A549 (cell line): ENCODE data around the gene OVOL3. TPM values are rescaled to one million over a fixed set of nuclear protein-coding genes. Genes with fewer than 3 reads are reported as not detected.

Experiments used
- ATAC-seq, 2 experiments: fragments of 200-7000 bp in 1 of 2; fragments of >200 bp in 1 of 2; cut with Nextera tagmentation in 1 of 2; cut with Tn5 transposase in 1 of 2; 3 replicates each; pipeline versions ENCODE4 v1.8.0 to v1.9.1; 2018 to 2020; ENCODE audit warnings: mild to moderate bottlenecking in 1 of 2, moderate library complexity in 1 of 2
- CTCF ChIA-PET: fragments of 300-600 bp; sonication (Branson Sonifier 250); formaldehyde crosslinking; extraction: SDS; loops from one replicate; lab custom pipeline; 2021; ENCODE audit warnings: antibody characterized with exemption, inconsistent platforms; lab: Yijun Ruan, JAX
- POLR2A ChIA-PET: fragments of 350-600 bp; formaldehyde crosslinking; extraction: SDS; loops from one replicate; lab custom pipeline; 2021; ENCODE audit warnings: antibody characterized with exemption, inconsistent platforms; lab: Yijun Ruan, JAX
- DNase-seq, 2 experiments: peaks; one replicate each; pipeline versions ENCODE4 v3.0.0 to v3.0.0-alpha.2; 2011 to 2016; ENCODE audit warnings: low read depth in 1 of 2, low spot score in 1 of 2
- FAIRE-seq: peaks from 2 replicates; lab custom pipeline; 2011; peaks lifted over from hg19 to GRCh38; lab: Jason Lieb, UNC
- H3K27ac ChIP-seq, 2 experiments: fragments of >200 bp; sonication (Bioruptor Twin); formaldehyde crosslinking; 3 replicates each; pipeline ENCODE4 v1.5.1; 2016 to 2017
- H3K4me1 ChIP-seq: fragments of >200 bp; sonication (Bioruptor Twin); formaldehyde crosslinking; 3 replicates; pipeline ENCODE4 v1.6.1; 2016
- H3K4me2 ChIP-seq: fragments of >200 bp; sonication (Bioruptor Twin); formaldehyde crosslinking; 3 replicates; pipeline ENCODE4 v1.6.1; 2016
- H3K4me3 ChIP-seq: fragments of >200 bp; sonication (Bioruptor Twin); formaldehyde crosslinking; 3 replicates; pipeline ENCODE4 v1.5.1; 2016
- H3K9me3 ChIP-seq: fragments of >200 bp; sonication (Bioruptor Twin); formaldehyde crosslinking; 3 replicates; pipeline ENCODE4 v1.6.1; 2016
- CEBPB ChIP-seq, 2 experiments: fragments of >200 bp in 1 of 2; sonication (Bioruptor Twin) in 1 of 2; formaldehyde crosslinking in 1 of 2; IDR thresholded peaks; 2 replicates each; pipeline ENCODE4 v1.6.1; 2012 to 2016
- CHD4 ChIP-seq: fragments of 200-600 bp; sonication (generic); IDR thresholded peaks from 2 replicates; pipeline ENCODE4 v1.6.1; 2016; ENCODE audit warnings: antibody characterized with exemption, mild to moderate bottlenecking, borderline replicate concordance
- EHMT2 ChIP-seq: fragments of 200-600 bp; sonication (generic); IDR thresholded peaks from 2 replicates; pipeline ENCODE4 v1.6.1; 2016; ENCODE audit warnings: antibody characterized with exemption, low read depth, mild to moderate bottlenecking, moderate library complexity
- ELK1 ChIP-seq: fragments of 150-350 bp; IDR thresholded peaks from 2 replicates; pipeline ENCODE4 v1.6.1; 2014; ENCODE audit warnings: low read depth, mild to moderate bottlenecking, low read length
- FOSL2 ChIP-seq, 2 experiments: fragments of 450-650 bp in 1 of 2; fragments of >200 bp in 1 of 2; sonication (Bioruptor Twin) in 1 of 2; formaldehyde crosslinking; IDR thresholded peaks; 2 replicates each; pipeline versions ENCODE4 v1.5.0 to v1.6.1; 2016 to 2020; ENCODE audit warnings: mild to moderate bottlenecking in 1 of 2, moderate library complexity in 1 of 2
- GATA3 ChIP-seq: IDR thresholded peaks from 2 replicates; pipeline ENCODE4 v1.6.1; 2012; ENCODE audit warnings: borderline replicate concordance
- HEYL ChIP-seq: fragments of 250-450 bp; sonication (Bioruptor Pico); IDR thresholded peaks from 2 replicates; pipeline ENCODE4 v1.8.0; 2021; ENCODE audit warnings: mild to moderate bottlenecking, moderate library complexity
- JUN ChIP-seq, 2 experiments: fragments of >200 bp; sonication (Bioruptor Twin); formaldehyde crosslinking; IDR thresholded peaks; 2 replicates in 1 of 2; 3 replicates in 1 of 2; pipeline ENCODE4 v1.6.1; 2016 to 2017
- KDM5A ChIP-seq: fragments of 200-600 bp; sonication (generic); IDR thresholded peaks from 2 replicates; pipeline ENCODE4 v1.6.1; 2016; ENCODE audit warnings: antibody characterized with exemption, mild to moderate bottlenecking
- MAFK ChIP-seq: fragments of 450-650 bp; IDR thresholded peaks from 2 replicates; pipeline ENCODE4 v1.6.1; 2014; ENCODE audit not compliant: partially characterized antibody
- NPAS2 ChIP-seq: fragments of 250-450 bp; sonication (Bioruptor Pico); IDR thresholded peaks from 2 replicates; pipeline ENCODE4 v1.8.0; 2022; ENCODE audit warnings: mild to moderate bottlenecking, moderate library complexity, borderline replicate concordance
- NR3C1 ChIP-seq: fragments of >200 bp; sonication (Bioruptor Twin); formaldehyde crosslinking; IDR thresholded peaks from 3 replicates; pipeline ENCODE4 v1.6.1; 2017
- PBX3 ChIP-seq: IDR thresholded peaks from 2 replicates; pipeline ENCODE4 v1.6.1; 2012
- POLR2A ChIP-seq: IDR thresholded peaks from 2 replicates; pipeline ENCODE4 v1.6.1; 2012; ENCODE audit warnings: mild to moderate bottlenecking, low read length
- RARB ChIP-seq: fragments of 250-450 bp; sonication (Bioruptor Pico); IDR thresholded peaks from 2 replicates; pipeline ENCODE4 v1.8.0; 2021; ENCODE audit warnings: mild to moderate bottlenecking, moderate library complexity
- RCOR1 ChIP-seq: fragments of 150-350 bp; IDR thresholded peaks from 2 replicates; pipeline ENCODE4 v1.6.1; 2014; ENCODE audit warnings: antibody characterized with exemption, low read length, low read depth
- REST ChIP-seq: fragments of 200-600 bp; sonication (generic); IDR thresholded peaks from 2 replicates; pipeline ENCODE4 v1.6.1; 2016; ENCODE audit warnings: antibody characterized with exemption, mild to moderate bottlenecking, moderate library complexity
- SMC3 ChIP-seq: fragments of >200 bp; sonication (Bioruptor Twin); formaldehyde crosslinking; IDR thresholded peaks from 3 replicates; pipeline ENCODE4 v1.6.1; 2018; ENCODE audit warnings: inconsistent platforms
- USF2 ChIP-seq: fragments of 450-650 bp; IDR thresholded peaks from 2 replicates; pipeline ENCODE4 v1.6.1; 2014; ENCODE audit warnings: antibody characterized with exemption
- WGBS: methylation state at CpG from one replicate; pipeline ENCODE4 v1.1.6; 2017; ENCODE audit errors: missing lambda C conversion rate; 5-methylcytosine and 5-hydroxymethylcytosine counted together
- polyA plus RNA-seq, 4 experiments: library from polyadenylated mRNA; depleted of rRNA in 3 of 4; stranded (reverse); fragments of >200 nt; fragmentation: RNase III in 1 of 4; extraction: RNeasy Plus Mini Kit Qiagen cat#74134 plus additional on column Dnase treatment in 1 of 4; gene quantifications; 2 replicates in 3 of 4; 3 replicates in 1 of 4; pipeline ENCODE4 v1.2.3, GENCODE V29; 2011 to 2017

OVOL3 gene
- polyA plus RNA-seq, 2 of the 4 experiments (the other 2 are of a cell fraction), result 0.14 TPM; not detected in 1

- Histone ChIP-seq H3K4me1 (no peaks in the 10 kb centered on the region), H3K9me3 (no peaks in the 10 kb centered on the region), H3K4me2 (no peak overlapping the region), H3K27ac (no peak overlapping the region), H3K4me3 (no peak overlapping the region)
- ChIA-PET CTCF (interaction anchor here (0.6 to 7.2 kb wide), 4 partner anchors 21 to 90 kb away, joined by 3 to 67 read pairs (median 6); partner anchors contain the start of gene ZNF565), POLR2A (interaction anchor here (0.7 to 1.1 kb wide), 3 partner anchors 23 to 36 kb away, joined by 3 to 4 read pairs (median 4); partner anchors contain the start of genes POLR2I and TBCB)
- 82% methylated on average over 5 of the region's 5 CpGs for WGBS
- no peak for TF ChIP-seq REST
- DNase-seq, result no peak
- ATAC-seq, result peak; percentile 8 to 25; a peak in 3 of 6 replicates
- FAIRE-seq, result no peak
Observed at GRCh38 chr19:36150586-36150985, 39.6 kb downstream of the OVOL3 start.

DNA sequence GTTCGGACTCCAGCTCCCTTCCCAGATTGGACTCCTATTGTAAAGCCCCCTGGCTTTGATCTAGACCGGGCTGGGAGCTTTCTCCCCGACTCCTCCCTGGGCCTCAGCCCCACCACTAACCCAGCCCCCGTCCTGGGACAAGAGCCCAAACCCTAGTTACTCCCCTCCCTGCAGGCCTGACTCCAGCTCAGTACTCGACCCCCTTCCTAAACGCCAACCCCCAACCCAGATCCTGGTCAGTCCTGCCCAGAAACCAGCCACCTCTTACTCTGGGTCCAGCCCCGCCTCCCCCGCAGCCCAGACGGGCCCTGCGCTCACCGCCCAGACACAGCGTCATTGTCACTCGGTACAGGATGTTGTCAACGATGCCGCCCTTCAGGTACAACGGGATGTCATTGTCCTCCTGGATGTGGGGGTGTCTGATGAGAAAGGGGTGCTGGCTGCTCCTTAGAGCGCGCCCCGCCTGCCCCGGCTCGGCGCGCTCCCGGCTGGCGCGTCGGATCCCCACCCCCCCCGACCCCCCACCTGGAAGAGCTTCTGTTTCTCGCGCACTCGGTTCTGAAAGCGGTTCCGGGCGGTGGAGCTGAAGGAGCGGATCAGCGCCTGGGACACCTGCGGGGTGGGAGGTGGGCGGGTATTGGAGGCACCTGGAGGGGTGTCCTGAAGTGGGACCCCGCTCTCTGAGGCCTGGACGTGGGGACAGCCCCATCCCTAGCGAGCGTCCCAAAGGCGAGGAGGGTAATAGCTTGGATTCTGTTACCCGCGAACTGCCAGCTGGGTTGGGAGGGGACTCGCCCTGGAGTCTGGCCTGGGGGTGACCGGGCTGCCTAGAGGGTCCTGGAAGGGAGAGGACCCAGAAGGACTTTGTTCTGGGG is 40.4 kb downstream of the OVOL3 start:
- ATAC-seq (peak; percentile 8 to 10; a peak in 5 of 6 replicates), FAIRE-seq (no peak), DNase-seq (no peak)
- H3K27ac ChIP-seq, result no peak overlapping the region
- 93% methylated on average over 46 of the region's 47 CpGs for WGBS
- no peak overlapping the region for H3K4me3 ChIP-seq
- H3K4me2 ChIP-seq, result no peak overlapping the region
- POLR2A ChIA-PET, result interaction anchor here (0.7 to 1.1 kb wide), 3 partner anchors 15 to 37 kb away, joined by 3 to 5 read pairs (median 4); partner anchors contain the start of gene POLR2I
- no peaks in the 10 kb centered on the region for H3K4me1 ChIP-seq
- H3K9me3 ChIP-seq, result no peaks in the 10 kb centered on the region
- CTCF ChIA-PET, result interaction anchor here (0.6 to 7.2 kb wide), 5 partner anchors 10 to 90 kb away, joined by 3 to 67 read pairs (median 5); partner anchors contain the start of gene ZNF565
- no peak for TF ChIP-seq NPAS2 (CRISPR knock-in tag)
- no peak for TF ChIP-seq CHD4
- TF ChIP-seq RARB (CRISPR knock-in tag), result no peak
- no peak for TF ChIP-seq HEYL (CRISPR knock-in tag)
- TF ChIP-seq RCOR1, result no peak
- no peak for TF ChIP-seq GATA3
- no peak for TF ChIP-seq EHMT2
- no peak for TF ChIP-seq USF2
- no peak for TF ChIP-seq MAFK
- no peak for TF ChIP-seq KDM5A
- no peak for TF ChIP-seq SMC3
- TF ChIP-seq PBX3, result no peak
- no peak for TF ChIP-seq ELK1
- no peak for TF ChIP-seq POLR2A
- TF ChIP-seq NR3C1, result no peak
- TF ChIP-seq FOSL2 (IDR thresholded peaks at IDR 0.05), result no peak
- no peak for TF ChIP-seq FOSL2 (CRISPR knock-in tag; IDR thresholded peaks at IDR 0.05)
- no peak for TF ChIP-seq CEBPB (IDR thresholded peaks at IDR 0.05)
- TF ChIP-seq JUN (IDR thresholded peaks at IDR 0.05), result no peak
